ENCODE measurements around the gene HELT.

DNA sequence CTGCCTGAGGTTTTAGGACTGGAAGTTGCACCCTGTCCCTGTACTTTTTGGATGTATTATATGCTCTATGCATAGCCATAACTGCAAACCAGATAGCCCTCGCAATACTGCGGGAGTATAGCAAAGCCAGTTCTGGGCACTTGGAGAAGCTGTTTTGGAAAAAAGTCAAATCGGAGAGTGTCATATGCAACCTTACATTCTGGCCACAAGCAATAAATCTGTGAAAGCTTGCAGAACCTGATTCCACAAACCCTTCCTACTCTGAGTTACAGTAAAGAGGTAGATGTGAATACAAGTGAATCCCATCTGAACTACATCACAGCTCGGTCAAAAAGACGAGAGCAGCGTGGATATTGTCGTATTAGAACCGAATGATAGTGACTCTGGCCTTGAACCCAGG is 10.3 kb downstream of the HELT start:
- TF ChIP-seq, protein P1, sequence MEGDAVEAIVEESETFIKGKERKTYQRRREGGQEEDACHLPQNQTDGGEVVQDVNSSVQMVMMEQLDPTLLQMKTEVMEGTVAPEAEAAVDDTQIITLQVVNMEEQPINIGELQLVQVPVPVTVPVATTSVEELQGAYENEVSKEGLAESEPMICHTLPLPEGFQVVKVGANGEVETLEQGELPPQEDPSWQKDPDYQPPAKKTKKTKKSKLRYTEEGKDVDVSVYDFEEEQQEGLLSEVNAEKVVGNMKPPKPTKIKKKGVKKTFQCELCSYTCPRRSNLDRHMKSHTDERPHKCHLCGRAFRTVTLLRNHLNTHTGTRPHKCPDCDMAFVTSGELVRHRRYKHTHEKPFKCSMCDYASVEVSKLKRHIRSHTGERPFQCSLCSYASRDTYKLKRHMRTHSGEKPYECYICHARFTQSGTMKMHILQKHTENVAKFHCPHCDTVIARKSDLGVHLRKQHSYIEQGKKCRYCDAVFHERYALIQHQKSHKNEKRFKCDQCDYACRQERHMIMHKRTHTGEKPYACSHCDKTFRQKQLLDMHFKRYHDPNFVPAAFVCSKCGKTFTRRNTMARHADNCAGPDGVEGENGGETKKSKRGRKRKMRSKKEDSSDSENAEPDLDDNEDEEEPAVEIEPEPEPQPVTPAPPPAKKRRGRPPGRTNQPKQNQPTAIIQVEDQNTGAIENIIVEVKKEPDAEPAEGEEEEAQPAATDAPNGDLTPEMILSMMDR (IDR thresholded peaks at IDR 0.05; ENCODE audit: low read length) = no peak
- no peak for TF ChIP-seq EZH2 (optimal IDR thresholded peaks at IDR 0.05; ENCODE audit: low read depth, low read length)
